DOHH2 (cell line): ENCODE data around the gene CHRM4.

Experiments used
- H3F3A ChIP-seq: fragments of 200-600 bp; sonication (generic), shearing (Covaris generic); 2 replicates; pipeline ENCODE4 v1.6.0; 2016; ENCODE audit warnings: antibody characterized with exemption, mild to moderate bottlenecking; ENCODE audit not compliant: control insufficient read depth, insufficient read depth
- H3K27ac ChIP-seq: fragments of 200-600 bp; sonication (generic); 2 replicates; pipeline ENCODE4 v1.5.1; 2014; ENCODE audit warnings: low read depth, mild to moderate bottlenecking, low read length, moderate library complexity
- H3K27me3 ChIP-seq: fragments of 200-600 bp; sonication (generic); 2 replicates; pipeline ENCODE4 v1.6.1; 2014; ENCODE audit warnings: mild to moderate bottlenecking, low read length, mixed read lengths; ENCODE audit not compliant: control insufficient read depth
- H3K36me3 ChIP-seq: fragments of 200-600 bp; sonication (generic); 2 replicates; pipeline ENCODE4 v1.6.1; 2014; ENCODE audit warnings: mild to moderate bottlenecking, low read length, moderate library complexity, mixed read lengths; ENCODE audit not compliant: control insufficient read depth
- H3K4me1 ChIP-seq: fragments of 200-600 bp; sonication (generic); 2 replicates; pipeline ENCODE4 v1.6.1; 2014; ENCODE audit warnings: mild to moderate bottlenecking, low read length, mixed read lengths; ENCODE audit not compliant: control insufficient read depth
- H3K4me2 ChIP-seq: fragments of 200-600 bp; sonication (generic); 2 replicates; pipeline ENCODE4 v1.6.0; 2014; ENCODE audit warnings: mild to moderate bottlenecking, low read length, moderate library complexity
- H3K4me3 ChIP-seq: fragments of 200-600 bp; sonication (generic); 2 replicates; pipeline ENCODE4 v1.5.1; 2014; ENCODE audit warnings: mild to moderate bottlenecking, low read length, mixed read lengths
- H3K79me2 ChIP-seq: fragments of 200-600 bp; sonication (generic); 2 replicates; pipeline ENCODE4 v1.6.1; 2014; ENCODE audit warnings: mild to moderate bottlenecking, low read length, mixed read lengths; ENCODE audit not compliant: control insufficient read depth
- H3K9me2 ChIP-seq: fragments of 200-600 bp; sonication (generic); replicated peaks from 2 replicates; pipeline ENCODE4 v1.6.1; 2014; ENCODE audit warnings: mild to moderate bottlenecking, low read length, mixed read lengths; ENCODE audit not compliant: control insufficient read depth
- H3K9me3 ChIP-seq: fragments of 200-600 bp; sonication (generic); 2 replicates; pipeline ENCODE4 v1.6.1; 2014; ENCODE audit warnings: antibody characterized with exemption, low read length, mixed read lengths; ENCODE audit not compliant: control insufficient read depth, insufficient read depth
- H4K20me1 ChIP-seq: fragments of 200-600 bp; sonication (generic); 2 replicates; pipeline ENCODE4 v1.6.0; 2014; ENCODE audit warnings: low read depth, mild to moderate bottlenecking, antibody characterized with exemption, low read length, moderate library complexity; ENCODE audit not compliant: control insufficient read depth, insufficient read depth
- EZH2phosphoT487 ChIP-seq: fragments of 200-600 bp; sonication (generic); IDR thresholded peaks from 2 replicates; pipeline ENCODE4 v1.6.1; 2017; ENCODE audit warnings: borderline replicate concordance, mild to moderate bottlenecking, antibody characterized with exemption, low read length, moderate library complexity, mixed read lengths
- TF ChIP-seq, protein P1 (sequence below): fragments of 200-600 bp; sonication (generic); IDR thresholded peaks from one replicate; pipeline ENCODE4 v1.5.1; 2014; ENCODE audit warnings: antibody characterized with exemption, mild to moderate bottlenecking, low read depth, low read length; ENCODE audit not compliant: poor library complexity, severe bottlenecking

The CHRM4 gene

GRCh38 chr11:46361283-46362155 is 30.1 kb downstream of the CHRM4 start:
- Histone ChIP-seq H3K9me2 (no peaks in the 10 kb centered on the region), H3F3A (peaks cover 8% of the 10 kb centered on the region), H3K27ac (peak overlapping the region; percentile 56), H3K36me3 (peaks cover 3% of the 10 kb centered on the region; the same call in 1 of the 2 replicates), H3K9me3 (no peaks in the 10 kb centered on the region), H3K4me2 (peak overlapping the region; percentile 93), H3K4me3 (peak overlapping the region; percentile 75), H4K20me1 (no peaks in the 10 kb centered on the region; the same call in 1 of the 2 replicates), H3K27me3 (no peaks in the 10 kb centered on the region), H3K79me2 (peaks cover 53% of the 10 kb centered on the region), H3K4me1 (peaks cover 26% of the 10 kb centered on the region)
- TF ChIP-seq, protein P1, sequence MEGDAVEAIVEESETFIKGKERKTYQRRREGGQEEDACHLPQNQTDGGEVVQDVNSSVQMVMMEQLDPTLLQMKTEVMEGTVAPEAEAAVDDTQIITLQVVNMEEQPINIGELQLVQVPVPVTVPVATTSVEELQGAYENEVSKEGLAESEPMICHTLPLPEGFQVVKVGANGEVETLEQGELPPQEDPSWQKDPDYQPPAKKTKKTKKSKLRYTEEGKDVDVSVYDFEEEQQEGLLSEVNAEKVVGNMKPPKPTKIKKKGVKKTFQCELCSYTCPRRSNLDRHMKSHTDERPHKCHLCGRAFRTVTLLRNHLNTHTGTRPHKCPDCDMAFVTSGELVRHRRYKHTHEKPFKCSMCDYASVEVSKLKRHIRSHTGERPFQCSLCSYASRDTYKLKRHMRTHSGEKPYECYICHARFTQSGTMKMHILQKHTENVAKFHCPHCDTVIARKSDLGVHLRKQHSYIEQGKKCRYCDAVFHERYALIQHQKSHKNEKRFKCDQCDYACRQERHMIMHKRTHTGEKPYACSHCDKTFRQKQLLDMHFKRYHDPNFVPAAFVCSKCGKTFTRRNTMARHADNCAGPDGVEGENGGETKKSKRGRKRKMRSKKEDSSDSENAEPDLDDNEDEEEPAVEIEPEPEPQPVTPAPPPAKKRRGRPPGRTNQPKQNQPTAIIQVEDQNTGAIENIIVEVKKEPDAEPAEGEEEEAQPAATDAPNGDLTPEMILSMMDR, result no peak
- no peak for TF ChIP-seq EZH2phosphoT487

- no peaks in the 10 kb centered on the region for H3K27me3 ChIP-seq
- H3K9me2 ChIP-seq, result no peaks in the 10 kb centered on the region
- TF ChIP-seq, protein P1, result no peak
- TF ChIP-seq EZH2phosphoT487, result no peak
- H3K9me3 ChIP-seq, result no peaks in the 10 kb centered on the region
- H4K20me1 ChIP-seq, result no peaks in the 10 kb centered on the region
- peaks cover 3% of the 10 kb centered on the region; the same call in 1 of the 2 replicates for H3K36me3 ChIP-seq
- H3K4me3 ChIP-seq, result peak overlapping the region; percentile 75
- peaks cover 58% of the 10 kb centered on the region for H3K79me2 ChIP-seq
- H3F3A ChIP-seq, result peaks cover 8% of the 10 kb centered on the region
- H3K4me2 ChIP-seq, result peak overlapping the region; percentile 93
- peaks cover 26% of the 10 kb centered on the region for H3K4me1 ChIP-seq
- H3K27ac ChIP-seq, result peak overlapping the region; percentile 56
These were observed 30.7 kb downstream of the CHRM4 start for GRCh38 chr11:46360878-46361277.

DNA sequence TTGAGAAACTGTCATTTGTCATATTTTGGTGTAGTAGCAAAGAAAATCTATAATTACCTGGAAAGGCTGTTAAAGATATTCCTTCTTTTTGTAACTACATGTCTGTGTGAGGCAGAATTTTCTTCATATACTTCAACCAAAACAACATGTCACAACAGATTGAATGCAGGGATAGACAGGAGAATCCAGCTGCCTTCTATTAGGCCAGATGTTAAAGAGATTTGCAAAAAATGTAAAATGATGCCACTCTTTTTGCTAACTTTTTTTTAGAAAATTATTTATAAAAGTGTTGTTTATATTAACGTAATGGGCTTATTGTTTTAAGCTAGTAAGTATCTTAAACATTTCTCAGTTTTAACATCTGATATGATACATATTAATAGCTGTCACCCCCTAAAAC is 31.6 kb downstream of the CHRM4 start:
- Histone ChIP-seq H3K27me3 (no peaks in the 10 kb centered on the region), H3K79me2 (peaks cover 58% of the 10 kb centered on the region), H3K4me2 (no peak overlapping the region), H3F3A (peaks cover 8% of the 10 kb centered on the region), H3K36me3 (peaks cover 3% of the 10 kb centered on the region; the same call in 1 of the 2 replicates), H3K4me3 (no peak overlapping the region), H3K9me3 (no peaks in the 10 kb centered on the region), H3K9me2 (no peaks in the 10 kb centered on the region), H4K20me1 (no peaks in the 10 kb centered on the region), H3K27ac (no peak overlapping the region), H3K4me1 (peaks cover 26% of the 10 kb centered on the region)
- no peak for TF ChIP-seq EZH2phosphoT487
- TF ChIP-seq, protein P1, result no peak
